Breast epithelium (tissue), 4 donors: ENCODE results near the gene AMOT. TPM values are rescaled to one million over a fixed set of nuclear protein-coding genes. Genes with fewer than 3 reads are reported as not detected.

Experiments used
- DNase-seq, 2 donors: peaks; one replicate each; pipeline ENCODE4 v3.0.0-alpha.2; 2019; ENCODE audit warnings: low spot score in 2 of 2
- H3K27ac ChIP-seq, 2 donors: fragments of 200-600 bp; sonication (generic) in 1 of 2; one replicate each; pipeline ENCODE4 v1.5.1; 2016 to 2019; ENCODE audit warnings: mild to moderate bottlenecking in 1 of 2
- H3K27me3 ChIP-seq, 2 donors: fragments of 200-600 bp; sonication (generic) in 1 of 2; one replicate each; pipeline versions ENCODE4 v1.5.1 to v1.6.0; 2017 to 2019; ENCODE audit warnings: control low read depth in 1 of 2, mild to moderate bottlenecking in 1 of 2
- H3K36me3 ChIP-seq: fragments of 200-600 bp; one replicate; pipeline ENCODE4 v1.5.1; 2019
- H3K4me1 ChIP-seq, 2 donors: fragments of 200-600 bp; sonication (generic); one replicate each; pipeline ENCODE4 v1.5.1; 2016 to 2019; ENCODE audit warnings: control low read depth in 1 of 2
- H3K4me3 ChIP-seq, 3 donors: fragments of 200-600 bp; sonication (generic); 1 replicate in 2 of 3; 2 replicates in 1 of 3; pipeline ENCODE4 v1.5.1; 2016 to 2019; ENCODE audit warnings: mild to moderate bottlenecking in 3 of 3, moderate library complexity in 2 of 3
- H3K9me3 ChIP-seq, 2 donors: fragments of 200-600 bp; sonication (generic) in 1 of 2; one replicate each; pipeline ENCODE4 v1.5.1; 2016 to 2019; ENCODE audit warnings: control low read depth in 1 of 2
- POLR2A ChIP-seq: fragments of 450-650 bp; IDR thresholded peaks from one replicate; pipeline ENCODE4 v1.6.1; 2016; ENCODE audit warnings: antibody characterized with exemption, mild to moderate bottlenecking, moderate library complexity
- POLR2AphosphoS5 ChIP-seq, 3 donors: sonication (generic); formaldehyde crosslinking; IDR thresholded peaks; one replicate each; pipeline ENCODE4 v1.6.1; 2017; ENCODE audit warnings: antibody characterized with exemption in 3 of 3
- intact Hi-C: fragments of 100-400 bp; cut with DNase I; formaldehyde crosslinking; loops from one replicate; pipeline ENCODE4 v1.15.1; 2023; ENCODE audit warnings: low total_unique reads
- total RNA-seq, 3 donors: library from RNA; depleted of rRNA; stranded (reverse); fragments of >200 nt; gene quantifications; one replicate each; pipeline ENCODE4 v1.1.0, GENCODE V29; 2016
- TF ChIP-seq, protein P1 (sequence below), 3 donors: fragments of 450-650 bp; IDR thresholded peaks; one replicate each; pipeline ENCODE4 v1.5.1; 2016 to 2017; ENCODE audit warnings: antibody characterized with exemption in 3 of 3, mild to moderate bottlenecking in 3 of 3, moderate library complexity in 3 of 3

AMOT gene
- total RNA-seq, 3 donors from 2014 or later, result 14.1 to 39.2 (median 23.0) TPM

DNA sequence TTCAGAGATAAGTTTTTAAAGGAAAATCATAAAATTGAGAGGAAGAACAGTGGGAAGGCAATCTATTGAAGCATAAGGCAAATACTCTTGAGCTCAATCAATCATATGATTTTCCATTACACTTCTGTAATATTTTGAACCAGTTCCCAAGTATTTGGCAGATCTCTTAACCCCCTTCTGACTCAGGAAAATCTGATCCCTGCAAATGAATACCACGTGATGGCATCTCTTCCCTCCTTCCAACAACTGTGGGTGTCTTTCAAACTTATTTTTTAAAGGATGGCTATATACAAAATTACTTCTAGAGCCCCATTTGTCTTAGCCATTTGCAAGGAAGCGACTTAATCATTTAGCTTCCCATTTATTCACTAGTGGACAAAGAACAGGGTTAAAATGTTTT lies 41.9 kb downstream of the AMOT start:
- DNase-seq, result no peak
- Histone ChIP-seq H3K27ac (no peak overlapping the region), H3K4me1 (no peaks in the 10 kb centered on the region), H3K9me3 (peaks cover 0 to 9% of the 10 kb centered on the region in 2 donors), H3K36me3 (no peaks in the 10 kb centered on the region), H3K4me3 (no peak overlapping the region), H3K27me3 (peaks cover 0 to 29% of the 10 kb centered on the region in 2 donors)
- TF ChIP-seq POLR2A (no peak), POLR2AphosphoS5 (IDR thresholded peaks at IDR 0.05) (no peak)
- TF ChIP-seq, protein P1, sequence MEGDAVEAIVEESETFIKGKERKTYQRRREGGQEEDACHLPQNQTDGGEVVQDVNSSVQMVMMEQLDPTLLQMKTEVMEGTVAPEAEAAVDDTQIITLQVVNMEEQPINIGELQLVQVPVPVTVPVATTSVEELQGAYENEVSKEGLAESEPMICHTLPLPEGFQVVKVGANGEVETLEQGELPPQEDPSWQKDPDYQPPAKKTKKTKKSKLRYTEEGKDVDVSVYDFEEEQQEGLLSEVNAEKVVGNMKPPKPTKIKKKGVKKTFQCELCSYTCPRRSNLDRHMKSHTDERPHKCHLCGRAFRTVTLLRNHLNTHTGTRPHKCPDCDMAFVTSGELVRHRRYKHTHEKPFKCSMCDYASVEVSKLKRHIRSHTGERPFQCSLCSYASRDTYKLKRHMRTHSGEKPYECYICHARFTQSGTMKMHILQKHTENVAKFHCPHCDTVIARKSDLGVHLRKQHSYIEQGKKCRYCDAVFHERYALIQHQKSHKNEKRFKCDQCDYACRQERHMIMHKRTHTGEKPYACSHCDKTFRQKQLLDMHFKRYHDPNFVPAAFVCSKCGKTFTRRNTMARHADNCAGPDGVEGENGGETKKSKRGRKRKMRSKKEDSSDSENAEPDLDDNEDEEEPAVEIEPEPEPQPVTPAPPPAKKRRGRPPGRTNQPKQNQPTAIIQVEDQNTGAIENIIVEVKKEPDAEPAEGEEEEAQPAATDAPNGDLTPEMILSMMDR (IDR thresholded peaks at IDR 0.05), result no peak
- intact Hi-C loops, result loop anchor here (5.0 kb wide), 1 partner anchor 156 kb away; no protein-coding TSS in a partner anchor

GRCh38 chrX:112789931-112790330 lies 50.7 kb downstream of the AMOT start:
- no peaks in the 10 kb centered on the region for H3K4me1 ChIP-seq
- H3K27ac ChIP-seq, result no peak overlapping the region
- DNase-seq, result no peak
- no peaks in the 10 kb centered on the region for H3K36me3 ChIP-seq
- intact Hi-C loops, result no loop called here
- H3K4me3 ChIP-seq, result no peak overlapping the region
- TF ChIP-seq POLR2AphosphoS5 (IDR thresholded peaks at IDR 0.05) (no peak), POLR2A (no peak)
- TF ChIP-seq, protein P1 (IDR thresholded peaks at IDR 0.05), result no peak
- no peaks in the 10 kb centered on the region for H3K9me3 ChIP-seq
- H3K27me3 ChIP-seq, result peaks cover 0 to 28% of the 10 kb centered on the region in 2 donors

DNA sequence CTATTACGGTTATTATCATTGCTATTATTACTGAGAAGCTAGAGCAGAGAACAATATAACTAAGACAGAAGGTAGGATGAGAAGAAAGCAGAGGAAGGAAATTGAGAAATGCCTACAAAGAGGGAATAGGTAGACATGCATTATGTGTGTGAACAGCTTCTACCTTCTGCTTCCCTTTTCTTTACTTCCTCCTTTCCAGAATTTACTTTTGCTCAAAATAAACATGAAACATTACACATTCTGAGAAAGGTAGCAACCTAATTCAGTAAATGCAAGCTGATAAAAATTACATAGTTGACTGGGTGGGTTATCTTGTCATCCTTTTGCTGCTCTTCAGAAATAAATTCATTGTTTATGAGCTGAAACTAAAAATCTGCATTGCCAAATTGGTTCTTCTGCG lies 54.6 kb downstream of the AMOT start:
- H3K36me3 ChIP-seq, result no peaks in the 10 kb centered on the region
- H3K4me1 ChIP-seq, result no peaks in the 10 kb centered on the region
- intact Hi-C loops, result no loop called here
- peaks cover 0 to 33% of the 10 kb centered on the region in 2 donors for H3K27me3 ChIP-seq
- no peaks in the 10 kb centered on the region for H3K9me3 ChIP-seq
- H3K4me3 ChIP-seq, result no peak overlapping the region
- no peak overlapping the region for H3K27ac ChIP-seq
- DNase-seq, result no peak
- TF ChIP-seq, protein P1 (IDR thresholded peaks at IDR 0.05), result no peak
- TF ChIP-seq POLR2A (no peak), POLR2AphosphoS5 (IDR thresholded peaks at IDR 0.05) (no peak)

DNA sequence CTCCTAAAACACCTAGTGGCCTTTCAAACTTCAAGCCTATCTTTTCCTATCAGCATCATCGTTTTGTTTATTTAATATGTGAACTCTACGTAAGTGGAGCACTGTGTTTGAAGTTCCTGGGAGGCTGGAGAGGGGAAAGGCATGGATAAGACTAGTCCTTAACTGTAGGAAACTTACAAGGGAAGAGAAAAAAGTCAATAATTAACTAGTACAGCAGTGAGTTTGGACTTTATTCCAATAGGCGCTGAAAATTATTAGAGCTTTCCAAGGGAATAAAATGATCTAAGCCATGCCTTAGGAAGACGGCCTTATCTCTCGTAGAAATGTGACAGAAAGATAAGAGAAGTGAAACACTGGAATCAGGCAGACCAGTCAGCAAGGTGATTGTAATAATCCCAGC lies 55.3 kb downstream of the AMOT start:
- intact Hi-C loops, result no loop called here
- no peak for DNase-seq
- Histone ChIP-seq H3K27me3 (peaks cover 0 to 29% of the 10 kb centered on the region in 2 donors), H3K36me3 (no peaks in the 10 kb centered on the region), H3K9me3 (no peaks in the 10 kb centered on the region), H3K4me3 (no peak overlapping the region), H3K4me1 (no peaks in the 10 kb centered on the region), H3K27ac (no peak overlapping the region)
- TF ChIP-seq, protein P1 (IDR thresholded peaks at IDR 0.05), result no peak
- TF ChIP-seq POLR2A (no peak), POLR2AphosphoS5 (IDR thresholded peaks at IDR 0.05) (no peak)

- intact Hi-C loops, result no loop called here
Measured at GRCh38 chrX:112784692-112785091, 55.9 kb downstream of the AMOT start.

More at GRCh38 chrX:112784692-112785091, 55.9 kb downstream of the AMOT start:
- no peak for DNase-seq
- peaks cover 0 to 25% of the 10 kb centered on the region in 2 donors for H3K27me3 ChIP-seq
- no peak overlapping the region for H3K4me3 ChIP-seq
- H3K36me3 ChIP-seq, result no peaks in the 10 kb centered on the region
- H3K4me1 ChIP-seq, result no peaks in the 10 kb centered on the region
- H3K27ac ChIP-seq, result no peak overlapping the region
- no peak for TF ChIP-seq POLR2A
- TF ChIP-seq, protein P1 (IDR thresholded peaks at IDR 0.05), result no peak
- no peak for TF ChIP-seq POLR2AphosphoS5 (IDR thresholded peaks at IDR 0.05)
- H3K9me3 ChIP-seq, result no peaks in the 10 kb centered on the region
